HepG2 (cell line): ENCODE results near the gene SLC5A5. TPM values are rescaled to one million over a fixed set of nuclear protein-coding genes. Genes with fewer than 3 reads are reported as not detected.

ENCODE experiments used
- AHR ChIP-seq: IDR thresholded peaks from 2 replicates; pipeline ENCODE4 v1.6.1; 2018; ENCODE audit warnings: missing genetic modification reagents, missing compliant biosample characterization
- GLMP ChIP-seq: sonication (generic); formaldehyde crosslinking; IDR thresholded peaks from 2 replicates; pipeline ENCODE4 v1.9.0; 2021; ENCODE audit warnings: missing genetic modification reagents, mild to moderate bottlenecking, borderline replicate concordance
- GTF3A ChIP-seq: sonication (generic); formaldehyde crosslinking; conservative IDR thresholded peaks from 2 replicates; pipeline ENCODE4 v1.4.0; 2020; ENCODE audit warnings: mild to moderate bottlenecking, missing genetic modification reagents
- JARID2 ChIP-seq: sonication (generic); formaldehyde crosslinking; IDR thresholded peaks from 2 replicates; pipeline ENCODE4 v1.8.1; 2023; ENCODE audit warnings: missing genetic modification reagents, inconsistent platforms; ENCODE audit not compliant: insufficient replicate concordance
- NCOA1 ChIP-seq: sonication (generic); formaldehyde crosslinking; IDR thresholded peaks from 2 replicates; pipeline ENCODE4 v1.9.0; 2021; ENCODE audit warnings: missing genetic modification reagents
- RELA ChIP-seq: sonication (generic); formaldehyde crosslinking; IDR thresholded peaks from 2 replicates; pipeline ENCODE4 v1.4.0; 2020; ENCODE audit warnings: missing genetic modification reagents
- SIN3B ChIP-seq: fragments of 150-350 bp; IDR thresholded peaks from 2 replicates; pipeline ENCODE4 v1.6.1; 2014; ENCODE audit warnings: low read length
- SIX4 ChIP-seq: sonication (generic); formaldehyde crosslinking; IDR thresholded peaks from 2 replicates; pipeline ENCODE4 v1.4.0; 2020; ENCODE audit warnings: missing genetic modification reagents
- ZNF12 ChIP-seq: sonication (generic); formaldehyde crosslinking; IDR thresholded peaks from 2 replicates; pipeline ENCODE4 v1.5.0; 2020; ENCODE audit warnings: missing genetic modification reagents
- ZNF142 ChIP-seq: sonication (generic); formaldehyde crosslinking; IDR thresholded peaks from 2 replicates; pipeline ENCODE4 v1.4.0; 2020; ENCODE audit warnings: missing genetic modification reagents
- ZNF205 ChIP-seq: IDR thresholded peaks from 2 replicates; pipeline ENCODE4 v1.6.1; 2018; ENCODE audit warnings: missing biosample characterization, missing genetic modification reagents
- ZNF850 ChIP-seq: sonication (generic); formaldehyde crosslinking; conservative IDR thresholded peaks from 2 replicates; pipeline ENCODE4 v1.9.0; 2021; ENCODE audit warnings: mild to moderate bottlenecking, missing genetic modification reagents
- polyA plus RNA-seq, 8 experiments: library from polyadenylated mRNA; depleted of rRNA in 3 of 8; stranded (reverse) in 7 of 8; unstranded in 1 of 8; fragments of >200 nt; fragmentation: Illumina TruSeq in 4 of 8; extraction: Trizol in 4 of 8; gene quantifications; 2 replicates each; pipeline versions ENCODE4 v1.2.1 to v1.2.3, GENCODE V29; 2011 to 2016; ENCODE audit warnings: low read depth in 4 of 8, missing spikeins in 1 of 8, mixed read lengths in 1 of 8; ENCODE audit not compliant: insufficient read depth in 1 of 8
- total RNA-seq, 5 experiments: library from RNA; depleted of rRNA; stranded (reverse); fragments of >200 nt; fragmentation: Illumina TruSeq; extraction: Trizol; gene quantifications; 2 replicates each; pipeline ENCODE4 v1.2.3, GENCODE V29; 2016; ENCODE audit warnings: low read depth in 1 of 5
- TF ChIP-seq, protein P1 (sequence below): sonication (generic); formaldehyde crosslinking; IDR thresholded peaks from 2 replicates; pipeline ENCODE4 v1.9.0; 2022; ENCODE audit warnings: missing genetic modification reagents, mild to moderate bottlenecking, borderline replicate concordance
- TF ChIP-seq, protein P2 (sequence below): sonication (generic); formaldehyde crosslinking; IDR thresholded peaks from 2 replicates; pipeline ENCODE4 v1.4.0; 2020; ENCODE audit warnings: mild to moderate bottlenecking, missing genetic modification reagents
- TF ChIP-seq, protein P3 (sequence below): sonication (generic); formaldehyde crosslinking; IDR thresholded peaks from 2 replicates; pipeline ENCODE4 v1.5.0; 2020; ENCODE audit warnings: mild to moderate bottlenecking, missing genetic modification reagents
- TF ChIP-seq, protein P4 (sequence below): sonication (generic); formaldehyde crosslinking; IDR thresholded peaks from 2 replicates; pipeline ENCODE4 v1.8.1; 2023; ENCODE audit warnings: mild to moderate bottlenecking, inconsistent platforms, moderate library complexity, missing genetic modification reagents, borderline replicate concordance

The SLC5A5 gene
- total and polyA plus RNA-seq, 2 of the 13 experiments (the other 11 are each of a cell fraction or from before 2014, with no cell fraction given) = not detected

DNA sequence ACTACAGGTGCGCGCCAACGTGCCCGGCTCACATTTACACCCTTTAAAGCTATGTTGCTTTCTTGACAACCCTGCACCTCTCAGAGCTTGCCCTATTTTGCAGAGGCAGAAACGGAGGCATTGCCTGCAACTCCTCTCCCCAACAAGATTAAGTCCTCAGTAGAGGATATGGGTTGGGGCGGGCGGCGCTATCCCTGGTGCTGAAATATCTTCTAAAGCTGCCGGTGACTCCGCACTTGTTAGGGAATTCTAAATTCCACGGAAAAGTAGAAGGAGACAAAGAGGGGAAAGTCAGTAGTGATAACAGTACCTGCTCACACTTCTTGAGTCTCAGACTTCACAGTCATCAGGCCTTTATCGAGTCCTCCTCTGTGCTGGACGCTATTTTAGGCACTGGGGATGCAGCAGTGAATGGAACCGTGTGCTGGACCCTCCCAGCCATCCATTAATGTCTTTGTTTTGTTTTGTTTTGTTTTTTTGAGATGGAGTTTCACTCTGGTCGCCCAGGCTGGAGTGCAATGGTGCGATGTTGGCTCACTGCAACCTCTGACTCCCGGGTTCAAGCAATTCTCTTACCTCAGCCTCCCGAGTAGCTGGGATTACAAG is 18.0 kb downstream of the SLC5A5 start (continued):
- TF ChIP-seq, protein P1, sequence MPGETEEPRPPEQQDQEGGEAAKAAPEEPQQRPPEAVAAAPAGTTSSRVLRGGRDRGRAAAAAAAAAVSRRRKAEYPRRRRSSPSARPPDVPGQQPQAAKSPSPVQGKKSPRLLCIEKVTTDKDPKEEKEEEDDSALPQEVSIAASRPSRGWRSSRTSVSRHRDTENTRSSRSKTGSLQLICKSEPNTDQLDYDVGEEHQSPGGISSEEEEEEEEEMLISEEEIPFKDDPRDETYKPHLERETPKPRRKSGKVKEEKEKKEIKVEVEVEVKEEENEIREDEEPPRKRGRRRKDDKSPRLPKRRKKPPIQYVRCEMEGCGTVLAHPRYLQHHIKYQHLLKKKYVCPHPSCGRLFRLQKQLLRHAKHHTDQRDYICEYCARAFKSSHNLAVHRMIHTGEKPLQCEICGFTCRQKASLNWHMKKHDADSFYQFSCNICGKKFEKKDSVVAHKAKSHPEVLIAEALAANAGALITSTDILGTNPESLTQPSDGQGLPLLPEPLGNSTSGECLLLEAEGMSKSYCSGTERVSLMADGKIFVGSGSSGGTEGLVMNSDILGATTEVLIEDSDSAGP (CRISPR knock-in tag) = no peak
- TF ChIP-seq SIX4 (CRISPR knock-in tag) = 0 out of 2 replicates have a peak, but pooled peaks have one; percentile 48
- no peak for TF ChIP-seq SIN3B
- TF ChIP-seq GLMP (CRISPR knock-in tag) = no peak
- TF ChIP-seq ZNF12 (CRISPR knock-in tag) = no peak
- 0 out of 2 replicates have a peak, but pooled peaks have one; percentile 44 for TF ChIP-seq ZNF205 (CRISPR knock-in tag)
- no peak for TF ChIP-seq RELA (CRISPR knock-in tag)
- no peak for TF ChIP-seq JARID2
- no peak for TF ChIP-seq GTF3A
- 0 out of 2 replicates have a peak, but pooled peaks have one; percentile 34 for TF ChIP-seq AHR (CRISPR knock-in tag)
- TF ChIP-seq, protein P2, sequence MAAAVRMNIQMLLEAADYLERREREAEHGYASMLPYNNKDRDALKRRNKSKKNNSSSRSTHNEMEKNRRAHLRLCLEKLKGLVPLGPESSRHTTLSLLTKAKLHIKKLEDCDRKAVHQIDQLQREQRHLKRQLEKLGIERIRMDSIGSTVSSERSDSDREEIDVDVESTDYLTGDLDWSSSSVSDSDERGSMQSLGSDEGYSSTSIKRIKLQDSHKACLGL (CRISPR knock-in tag) = peak; percentile 45; the same call in 1 of the 2 replicates
- TF ChIP-seq NCOA1 (CRISPR knock-in tag) = no peak
- TF ChIP-seq, protein P3, sequence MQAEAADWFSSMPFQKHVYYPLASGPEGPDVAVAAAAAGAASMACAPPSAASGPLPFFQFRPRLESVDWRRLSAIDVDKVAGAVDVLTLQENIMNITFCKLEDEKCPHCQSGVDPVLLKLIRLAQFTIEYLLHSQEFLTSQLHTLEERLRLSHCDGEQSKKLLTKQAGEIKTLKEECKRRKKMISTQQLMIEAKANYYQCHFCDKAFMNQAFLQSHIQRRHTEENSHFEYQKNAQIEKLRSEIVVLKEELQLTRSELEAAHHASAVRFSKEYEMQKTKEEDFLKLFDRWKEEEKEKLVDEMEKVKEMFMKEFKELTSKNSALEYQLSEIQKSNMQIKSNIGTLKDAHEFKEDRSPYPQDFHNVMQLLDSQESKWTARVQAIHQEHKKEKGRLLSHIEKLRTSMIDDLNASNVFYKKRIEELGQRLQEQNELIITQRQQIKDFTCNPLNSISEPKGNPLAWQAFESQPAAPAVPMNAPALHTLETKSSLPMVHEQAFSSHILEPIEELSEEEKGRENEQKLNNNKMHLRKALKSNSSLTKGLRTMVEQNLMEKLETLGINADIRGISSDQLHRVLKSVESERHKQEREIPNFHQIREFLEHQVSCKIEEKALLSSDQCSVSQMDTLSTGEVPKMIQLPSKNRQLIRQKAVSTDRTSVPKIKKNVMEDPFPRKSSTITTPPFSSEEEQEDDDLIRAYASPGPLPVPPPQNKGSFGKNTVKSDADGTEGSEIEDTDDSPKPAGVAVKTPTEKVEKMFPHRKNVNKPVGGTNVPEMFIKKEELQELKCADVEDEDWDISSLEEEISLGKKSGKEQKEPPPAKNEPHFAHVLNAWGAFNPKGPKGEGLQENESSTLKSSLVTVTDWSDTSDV (CRISPR knock-in tag) = no peak
- TF ChIP-seq, protein P4, sequence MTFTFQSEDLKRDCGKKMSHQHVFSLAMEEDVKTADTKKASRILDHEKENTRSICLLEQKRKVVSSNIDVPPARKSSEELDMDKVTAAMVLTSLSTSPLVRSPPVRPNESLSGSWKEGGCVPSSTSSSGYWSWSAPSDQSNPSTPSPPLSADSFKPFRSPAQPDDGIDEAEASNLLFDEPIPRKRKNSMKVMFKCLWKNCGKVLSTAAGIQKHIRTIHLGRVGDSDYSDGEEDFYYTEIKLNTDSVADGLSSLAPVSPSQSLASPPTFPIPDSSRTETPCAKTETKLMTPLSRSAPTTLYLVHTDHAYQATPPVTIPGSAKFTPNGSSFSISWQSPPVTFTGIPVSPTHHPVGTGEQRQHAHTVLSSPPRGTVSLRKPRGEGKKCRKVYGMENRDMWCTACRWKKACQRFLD (CRISPR knock-in tag) = 0 out of 2 replicates have a peak, but pooled peaks have one; percentile 47
- 0 out of 2 replicates have a peak, but pooled peaks have one; percentile 59 for TF ChIP-seq ZNF142
- TF ChIP-seq ZNF850 (CRISPR knock-in tag) = no peak
